Activated T-cell treated with anti-CD3 and anti-CD28 coated beads, Interleukin-2, amount 50 U/mL, for 48 hours (primary cell): Measurements from ENCODE around the gene CFAP77.

ENCODE experiments used
- DNase-seq, 2 experiments: peaks; one replicate each; pipeline ENCODE4 v3.0.0-alpha.2; 2020

The CFAP77 gene

DNA sequence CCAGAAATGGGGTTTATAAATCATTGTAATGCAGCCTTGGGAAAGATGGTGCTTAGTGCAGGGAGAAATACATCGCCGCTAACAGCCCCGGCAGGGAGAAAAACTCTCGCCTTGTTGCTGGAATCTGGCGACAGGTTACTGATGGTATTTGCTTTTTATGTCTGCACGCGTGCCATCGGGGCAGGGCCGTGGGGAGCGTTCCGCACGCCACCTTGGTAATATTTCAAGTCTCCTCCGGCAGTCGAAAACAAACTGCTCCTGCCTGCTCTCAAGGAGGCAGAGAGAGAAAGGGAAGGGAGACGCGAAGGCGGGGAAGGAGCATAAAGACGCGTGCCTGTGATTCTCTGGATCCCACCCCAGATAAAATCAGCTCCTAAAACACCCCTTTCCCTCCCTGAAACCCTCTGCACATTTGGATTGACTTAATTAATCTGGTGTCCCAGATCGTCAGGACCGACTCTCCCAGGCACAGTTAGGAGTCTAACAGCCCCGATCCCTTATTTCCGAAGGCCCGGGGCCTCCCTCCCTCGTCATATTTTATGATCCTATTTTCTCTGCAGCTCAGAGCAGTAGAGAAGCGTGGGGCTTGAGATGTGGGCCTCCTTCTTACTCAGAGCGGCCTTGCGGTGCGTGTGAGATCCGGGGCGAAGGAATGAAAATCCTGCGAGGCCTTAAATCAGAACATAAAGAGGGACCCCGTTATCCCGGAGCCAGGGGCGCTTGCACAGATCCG lies 47.7 kb downstream of the CFAP77 start:
- DNase-seq: no peak

GRCh38 chr9:132458432-132458831 lies 48.4 kb downstream of the CFAP77 start:
- no peak for DNase-seq

GRCh38 chr9:132459661-132460060 lies 49.6 kb downstream of the CFAP77 start:
- no peak for DNase-seq

DNA sequence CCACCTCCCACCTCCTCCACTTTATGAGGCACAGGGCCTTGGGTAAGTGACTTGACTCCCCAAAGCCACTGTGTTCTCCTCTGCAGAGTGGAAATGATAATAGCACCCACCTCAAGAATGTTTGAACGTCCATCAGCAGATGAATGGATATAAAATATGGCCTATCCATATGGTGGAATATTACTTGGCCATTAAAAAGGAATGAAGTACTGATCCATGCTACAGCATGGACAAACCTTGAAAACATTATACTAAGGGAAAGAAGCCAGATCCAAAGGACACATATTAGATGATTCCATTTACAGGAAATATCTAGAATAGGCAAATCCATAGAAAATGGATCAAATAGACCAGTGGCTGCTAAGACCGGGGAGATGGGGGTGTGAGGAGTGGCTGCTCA lies 50.2 kb downstream of the CFAP77 start:
- no peak for DNase-seq

- DNase-seq: no peak
Observed at GRCh38 chr9:132461281-132461896, 51.4 kb downstream of the CFAP77 start.

- DNase-seq: no peak
Observed at GRCh38 chr9:132461971-132462370, 52.0 kb downstream of the CFAP77 start.

- DNase-seq: no peak
Observed at GRCh38 chr9:132464547-132464946, 54.5 kb downstream of the CFAP77 start.

- no peak for DNase-seq
Observed at GRCh38 chr9:132465131-132465635, 55.2 kb downstream of the CFAP77 start.

DNA sequence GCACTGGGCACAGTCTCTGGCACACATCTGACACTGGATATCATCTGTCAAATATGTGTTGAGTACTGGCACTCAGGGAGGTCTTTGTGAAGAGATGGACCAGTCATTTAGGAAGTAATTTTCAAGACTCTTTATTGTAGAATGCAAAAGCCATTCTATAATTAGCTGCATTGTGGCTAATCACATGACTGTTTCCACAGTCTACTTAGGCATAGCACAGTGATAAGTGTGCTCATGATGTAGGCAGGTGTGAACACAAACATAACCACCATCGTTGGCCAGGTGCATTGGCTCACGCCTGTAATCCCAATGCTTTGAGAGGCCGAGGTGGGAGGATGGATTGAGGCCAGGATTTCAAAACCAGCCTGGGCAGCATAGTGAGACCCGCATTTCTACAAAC lies 62.2 kb downstream of the CFAP77 start:
- DNase-seq: no peak

DNA sequence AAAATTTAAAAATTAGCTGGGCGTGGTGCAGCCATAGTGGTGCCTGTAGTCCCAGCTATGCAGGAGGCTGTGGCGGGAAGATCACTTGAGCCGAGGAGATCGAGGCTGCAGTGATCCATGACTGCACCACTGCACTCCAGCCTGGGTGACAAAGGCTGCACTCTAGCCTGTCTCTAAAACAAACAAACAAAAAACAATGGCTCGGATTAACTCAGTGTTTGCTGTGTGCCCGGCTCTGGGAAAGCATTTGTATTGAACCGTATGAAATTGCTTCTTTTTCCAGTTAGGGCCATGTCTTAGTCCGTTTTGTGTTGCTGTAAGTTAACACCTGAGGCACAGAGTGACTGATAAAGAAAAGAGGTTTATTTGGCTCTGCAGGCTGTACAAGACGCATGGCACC lies 62.6 kb downstream of the CFAP77 start:
- DNase-seq: no peak

DNA sequence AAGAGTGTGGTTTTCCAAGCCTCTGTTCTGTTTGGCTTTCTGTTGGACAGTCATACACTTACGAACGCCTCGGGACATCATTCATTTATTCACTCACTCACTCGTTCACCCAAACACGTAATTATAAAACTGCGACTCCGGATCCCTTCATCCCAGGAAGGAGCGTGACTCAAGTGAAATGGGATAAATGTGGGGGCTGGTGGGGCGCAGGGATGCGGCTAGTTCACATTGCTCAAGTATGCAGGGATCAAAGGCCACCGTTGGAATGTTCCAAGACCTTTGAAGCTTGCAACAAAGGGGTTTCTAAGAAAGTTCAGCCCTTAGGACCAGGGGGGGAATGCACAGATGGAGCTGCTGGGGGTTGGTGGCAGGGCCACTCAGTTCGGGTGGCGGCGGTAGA lies 64.2 kb downstream of the CFAP77 start:
- DNase-seq: no peak

- no peak for DNase-seq
Observed at GRCh38 chr9:132478353-132479050, 68.5 kb downstream of the CFAP77 start.

- no peak for DNase-seq
Observed at GRCh38 chr9:132479733-132480132, 69.7 kb downstream of the CFAP77 start.

- no peak for DNase-seq
Observed at GRCh38 chr9:132481053-132481849, 71.2 kb downstream of the CFAP77 start.

GRCh38 chr9:132482196-132482813 lies 72.3 kb downstream of the CFAP77 start:
- no peak for DNase-seq

- no peak for DNase-seq
Observed at GRCh38 chr9:132485393-132485792, 75.4 kb downstream of the CFAP77 start.

DNA sequence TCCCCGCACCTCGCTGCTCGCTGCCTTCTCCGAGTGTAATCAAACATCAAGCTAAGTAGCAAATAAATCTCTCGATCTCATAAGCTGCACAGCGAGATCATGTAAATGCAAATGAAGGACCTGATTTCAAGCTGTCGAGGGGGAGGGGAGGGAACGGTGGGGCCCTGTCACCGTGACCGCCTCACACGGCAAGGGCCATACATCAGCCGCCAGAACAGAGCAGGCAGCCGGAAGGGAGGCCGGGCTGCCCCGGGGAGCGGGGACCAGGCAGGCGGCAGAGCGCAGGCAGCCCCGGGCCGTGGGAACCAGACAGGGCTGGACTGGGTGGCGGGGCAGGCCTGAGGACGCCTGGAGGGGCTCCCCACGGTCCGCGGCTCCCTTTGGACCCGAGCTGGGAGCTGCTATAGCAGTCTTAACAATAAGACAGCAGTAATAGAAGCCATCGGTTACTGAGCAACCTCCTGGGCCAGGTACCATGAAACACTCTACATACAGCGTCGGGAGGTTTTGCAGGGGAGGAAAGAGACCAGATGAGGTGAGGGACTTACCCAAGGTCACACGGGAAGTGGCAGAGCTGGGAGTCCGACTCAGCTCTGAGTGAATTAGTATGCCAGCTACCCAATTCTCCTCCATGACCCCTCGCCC lies 76.8 kb downstream of the CFAP77 start:
- DNase-seq: peak; percentile 60 to 66

DNA sequence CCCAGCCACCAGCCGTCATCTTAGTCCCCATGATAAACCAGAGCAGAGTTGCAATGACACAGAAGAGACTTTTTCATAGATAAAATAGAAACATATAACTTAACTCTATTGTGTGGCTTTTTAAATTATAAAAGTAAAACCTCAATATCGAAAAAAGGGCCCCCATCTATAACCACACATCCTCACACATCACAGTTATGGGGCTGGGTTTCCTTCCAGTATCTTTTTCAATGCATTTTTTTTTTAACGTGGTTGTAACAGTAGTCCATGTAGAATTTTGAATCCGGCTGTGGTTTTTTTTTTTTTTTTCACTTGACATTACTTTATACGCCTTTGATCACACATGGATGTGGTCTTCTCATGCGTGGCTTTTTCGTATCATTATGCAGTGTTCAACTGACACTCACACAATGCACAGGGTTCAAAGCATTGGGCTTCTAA lies 77.4 kb downstream of the CFAP77 start:
- DNase-seq: no peak

DNA sequence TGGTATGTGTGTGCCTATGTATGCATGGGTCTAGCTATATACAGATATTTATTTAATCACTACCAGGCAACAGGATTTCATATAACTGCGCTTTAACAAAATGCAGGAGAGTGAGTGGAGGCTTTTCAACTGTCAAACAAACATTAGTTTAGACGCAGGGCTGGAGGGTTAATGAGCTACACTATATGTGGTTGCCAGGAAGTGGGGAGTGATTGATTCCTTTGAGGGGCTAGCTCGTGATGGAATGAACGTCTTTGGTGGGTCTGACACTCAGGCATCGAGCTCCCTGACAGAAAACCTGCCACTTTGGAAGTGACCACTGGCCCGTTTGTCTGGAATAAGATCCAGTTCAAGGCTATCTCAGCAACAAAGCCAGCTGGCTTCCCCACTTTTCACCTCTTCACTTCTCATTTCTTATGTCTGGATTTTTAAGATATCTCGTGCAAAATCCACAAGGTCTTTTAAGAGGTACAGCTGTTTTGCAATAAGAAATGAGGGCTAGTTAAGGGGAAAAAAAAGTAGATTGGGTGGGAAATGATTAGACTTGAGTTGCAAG lies 78.0 kb downstream of the CFAP77 start:
- DNase-seq: no peak

DNA sequence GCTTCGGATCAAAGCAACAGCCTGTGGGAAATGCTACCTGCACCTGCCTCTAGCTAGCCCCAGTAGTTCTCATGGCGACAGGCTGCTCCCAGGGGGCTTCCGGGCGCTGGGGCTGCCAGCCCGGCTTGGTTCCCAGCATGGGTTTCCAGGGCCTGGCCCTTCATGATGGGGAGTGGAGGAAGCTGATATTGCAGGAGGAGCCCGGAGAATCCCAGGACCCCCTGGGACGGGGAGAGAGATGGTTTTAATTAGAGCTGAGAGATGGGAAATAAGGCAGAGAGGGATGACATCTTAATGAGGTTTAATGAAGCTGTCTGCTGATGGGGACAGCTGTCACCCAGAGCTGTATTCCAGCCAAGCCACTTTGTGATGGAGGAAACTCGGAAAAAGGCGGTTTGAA lies 78.6 kb downstream of the CFAP77 start:
- DNase-seq: no peak

GRCh38 chr9:132489536-132489935 lies 79.5 kb downstream of the CFAP77 start:
- no peak for DNase-seq

- DNase-seq: no peak
Observed at GRCh38 chr9:132494857-132495256, 84.8 kb downstream of the CFAP77 start.
